Gastroesophageal sphincter (tissue), 4 donors: ENCODE data around the gene GCK. TPM values are rescaled to one million over a fixed set of nuclear protein-coding genes. Genes with fewer than 3 reads are reported as not detected.

Experiments used
- ATAC-seq: fragments of 150-250 bp; one replicate; pipeline ENCODE4 v1.9.1; 2016; ENCODE audit warnings: mild to moderate bottlenecking, moderate library complexity
- H3K27ac ChIP-seq, 4 donors: fragments of 200-600 bp; sonication (generic) in 3 of 4; 1 replicate in 3 of 4; 2 replicates in 1 of 4; pipeline ENCODE4 v1.5.1; 2016 to 2019
- H3K27me3 ChIP-seq: fragments of 200-600 bp; sonication (generic); one replicate; pipeline ENCODE4 v1.5.1; 2019
- H3K36me3 ChIP-seq, 2 donors: fragments of 200-600 bp; sonication (generic); one replicate each; pipeline ENCODE4 v1.5.1; 2019; ENCODE audit warnings: control low read depth in 1 of 2
- H3K4me1 ChIP-seq, 3 donors: fragments of 200-600 bp; sonication (generic); 1 replicate in 2 of 3; 2 replicates in 1 of 3; pipeline ENCODE4 v1.5.1; 2016 to 2019; ENCODE audit warnings: control low read depth in 2 of 3
- H3K4me3 ChIP-seq, 2 donors: fragments of 200-600 bp; sonication (generic); one replicate each; pipeline ENCODE4 v1.5.1; 2019; ENCODE audit warnings: mild to moderate bottlenecking in 1 of 2, moderate library complexity in 1 of 2
- H3K9me3 ChIP-seq, 3 donors: fragments of 200-600 bp; sonication (generic); one replicate each; pipeline ENCODE4 v1.5.1; 2017 to 2019; ENCODE audit warnings: control low read depth in 2 of 3
- CTCF ChIP-seq, 4 experiments: fragments of 200-600 bp in 2 of 4; fragments of 450-650 bp in 2 of 4; sonication (generic) in 1 of 4; IDR thresholded peaks; one replicate each; pipeline ENCODE4 v1.5.1; 2017 to 2019; ENCODE audit warnings: antibody characterized with exemption in 4 of 4, mild to moderate bottlenecking in 2 of 4, moderate library complexity in 2 of 4
- EP300 ChIP-seq: sonication (generic); formaldehyde crosslinking; IDR thresholded peaks from one replicate; pipeline ENCODE4 v1.6.1; 2017; ENCODE audit warnings: antibody characterized with exemption, mild to moderate bottlenecking
- POLR2A ChIP-seq, 2 donors: fragments of 450-650 bp; IDR thresholded peaks; one replicate each; pipeline ENCODE4 v1.6.1; 2017; ENCODE audit warnings: antibody characterized with exemption in 2 of 2, mild to moderate bottlenecking in 2 of 2, moderate library complexity in 1 of 2
- POLR2AphosphoS5 ChIP-seq: sonication (generic); formaldehyde crosslinking; IDR thresholded peaks from one replicate; pipeline ENCODE4 v1.6.1; 2017; ENCODE audit warnings: antibody characterized with exemption
- WGBS, 2 donors: methylation state at CpG; one replicate each; pipeline ENCODE4 v1.1.5; 2018; ENCODE audit warnings: low coverage in 1 of 2; 5-methylcytosine and 5-hydroxymethylcytosine counted together
- total RNA-seq, 4 donors: library from RNA; depleted of rRNA; stranded (reverse); fragments of >200 nt; gene quantifications; one replicate each; pipeline ENCODE4 v1.1.0, GENCODE V29; 2016

Gene GCK
- total RNA-seq, 4 donors from 2014 or later = 0.31 to 4.2 (median 0.54) TPM; not detected in 1

GRCh38 chr7:44217852-44218402 is 28.7 kb upstream of the GCK start:
- H3K36me3 ChIP-seq = peaks cover 0 to 21% of the 10 kb centered on the region in 2 donors
- peaks cover 0 to 14% (median 0%) of the 10 kb centered on the region in 3 donors for H3K9me3 ChIP-seq
- no peak overlapping the region for H3K4me3 ChIP-seq
- TF ChIP-seq EP300 = no peak
- no peak for TF ChIP-seq POLR2A (IDR thresholded peaks at IDR 0.05)
- TF ChIP-seq POLR2AphosphoS5 = no peak
- no peak for TF ChIP-seq CTCF (IDR thresholded peaks at IDR 0.05)
- no peak overlapping the region for H3K27ac ChIP-seq
- 95% methylated on average over 7 of the region's 17 CpGs; no CpG with 5 or more reads in 1 of the 2 donors for WGBS, 2 donors
- H3K4me1 ChIP-seq = no peaks in the 10 kb centered on the region
- H3K27me3 ChIP-seq = peaks cover 25% of the 10 kb centered on the region
- ATAC-seq = no peak

- TF ChIP-seq POLR2AphosphoS5 = no peak
- no peak for TF ChIP-seq CTCF (IDR thresholded peaks at IDR 0.05)
- no peak for TF ChIP-seq EP300
- no peak for TF ChIP-seq POLR2A (IDR thresholded peaks at IDR 0.05)
- WGBS, 2 donors = 74 to 78% methylated on average over 4 to 9 of the region's 19 CpGs
- no peaks in the 10 kb centered on the region for H3K4me1 ChIP-seq
- H3K4me3 ChIP-seq = no peak overlapping the region
- H3K36me3 ChIP-seq = peaks cover 0 to 27% of the 10 kb centered on the region in 2 donors
- no peak for ATAC-seq
- H3K27me3 ChIP-seq = peaks cover 25% of the 10 kb centered on the region
- no peak overlapping the region for H3K27ac ChIP-seq
- peaks cover 0 to 14% (median 0%) of the 10 kb centered on the region in 3 donors for H3K9me3 ChIP-seq
Observed at GRCh38 chr7:44217223-44217714, 28.0 kb upstream of the GCK start.

- H3K4me3 ChIP-seq = no peak overlapping the region
- no peaks in the 10 kb centered on the region for H3K4me1 ChIP-seq
- WGBS, 2 donors = 49% methylated on average over 2 of the region's 13 CpGs; no CpG with 5 or more reads in 1 of the 2 donors
- TF ChIP-seq POLR2AphosphoS5 (no peak), EP300 (no peak), CTCF (IDR thresholded peaks at IDR 0.05) (no peak), POLR2A (IDR thresholded peaks at IDR 0.05) (no peak)
- ATAC-seq = no peak
- H3K27ac ChIP-seq = no peak overlapping the region
- peaks cover 0 to 33% of the 10 kb centered on the region in 2 donors for H3K36me3 ChIP-seq
- peaks cover 25% of the 10 kb centered on the region for H3K27me3 ChIP-seq
- H3K9me3 ChIP-seq = peaks cover 0 to 14% (median 0%) of the 10 kb centered on the region in 3 donors
Observed at GRCh38 chr7:44216521-44217222, 27.4 kb upstream of the GCK start.

- no peak overlapping the region for H3K4me3 ChIP-seq
- H3K4me1 ChIP-seq = no peaks in the 10 kb centered on the region
- H3K27me3 ChIP-seq = peaks cover 25% of the 10 kb centered on the region
- ATAC-seq = no peak
- no peak for TF ChIP-seq POLR2A (IDR thresholded peaks at IDR 0.05)
- no peak for TF ChIP-seq POLR2AphosphoS5
- TF ChIP-seq CTCF (IDR thresholded peaks at IDR 0.05) = no peak
- TF ChIP-seq EP300 = no peak
- H3K27ac ChIP-seq = no peak overlapping the region
- H3K9me3 ChIP-seq = peaks cover 0 to 14% (median 0%) of the 10 kb centered on the region in 3 donors
- H3K36me3 ChIP-seq = peaks cover 0 to 40% of the 10 kb centered on the region in 2 donors
- 40% methylated on average over 2 of the region's 8 CpGs; no CpG with 5 or more reads in 1 of the 2 donors for WGBS, 2 donors
Observed at GRCh38 chr7:44216019-44216418, 26.8 kb upstream of the GCK start.
